NCI-H2171 treated with DMSO at 0.1 percent for 48 hours (cell line): ENCODE results near the gene UBE2M.
"Not testable (repeated sequence)": the region's sequence is repeated elsewhere in the genome, so short reads cannot be mapped to it uniquely, and the experiment has no call there.

Experiments used
- DNase-seq: peaks from one replicate; lab custom pipeline; 2025; lab: John Stamatoyannopoulos, UW

Gene UBE2M

DNA sequence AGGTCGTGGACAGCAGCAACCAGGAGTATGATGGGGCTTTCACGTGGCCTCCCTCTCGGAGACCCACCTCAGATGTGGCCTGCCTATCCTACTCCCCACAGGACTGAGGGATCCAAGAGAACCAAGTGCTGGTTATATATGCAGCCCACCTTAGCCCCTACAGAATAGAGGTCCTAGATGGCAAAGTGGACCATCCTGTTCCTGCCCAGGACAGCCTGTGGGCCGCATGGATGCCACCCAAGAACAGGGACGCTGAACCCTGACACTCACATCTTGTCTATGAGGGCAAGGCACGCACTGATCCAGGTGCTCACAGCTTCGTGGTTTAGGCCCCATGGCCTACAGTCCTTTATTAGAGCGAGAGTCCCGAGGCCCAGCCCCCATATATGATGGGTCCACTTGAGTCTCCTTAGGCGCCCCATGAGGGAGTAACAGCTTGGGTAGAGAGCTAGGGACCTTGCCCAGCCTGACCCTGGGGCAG, 45.2 kb downstream of the UBE2M start:
- DNase-seq: no peak

- DNase-seq: no peak
Observed at GRCh38 chr19:58511353-58512208, 46.8 kb downstream of the UBE2M start, which contains the start of gene SLC27A5. Gene SLC27A5, minus strand, starts transcription at chr19:58511992. Its CDS starts 37 bp downstream, at chr19:58511955.

DNA sequence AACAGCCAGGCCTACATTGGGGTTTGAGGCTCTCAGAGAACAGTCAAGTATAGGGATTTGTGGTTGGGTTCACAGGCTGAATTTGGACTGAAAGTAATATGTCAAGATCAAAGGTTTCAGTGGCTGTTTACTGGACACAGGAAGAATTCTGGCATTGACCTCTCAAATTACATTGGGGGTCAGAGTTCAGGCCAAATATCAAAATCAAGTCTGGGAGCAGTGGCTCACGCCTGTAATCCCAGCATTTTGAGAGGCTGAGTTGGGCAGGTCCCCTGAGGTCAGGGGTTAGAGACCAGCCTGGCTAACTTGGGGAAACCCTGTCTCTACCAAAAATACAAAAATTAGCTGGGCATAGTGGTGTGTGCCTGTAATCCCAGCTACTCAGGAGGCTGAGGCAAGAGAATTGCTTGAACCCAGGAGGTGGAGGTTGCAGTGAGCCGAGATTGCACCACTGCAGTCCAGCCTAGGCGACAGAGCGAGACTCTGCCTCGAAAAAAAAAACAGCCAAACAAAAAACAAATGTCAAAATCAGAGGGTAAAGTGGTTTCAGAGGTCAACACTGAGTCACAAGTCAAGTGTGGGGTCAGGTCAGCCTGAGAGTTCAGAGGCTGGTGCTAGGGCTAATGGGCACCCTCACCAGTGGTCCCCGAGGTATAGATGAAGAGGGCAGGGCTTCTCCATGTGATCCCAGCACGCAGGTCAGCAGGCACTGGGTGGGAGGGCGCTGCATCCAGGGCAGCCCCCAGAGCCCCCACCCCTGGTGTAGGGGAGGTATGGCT, 48.1 kb downstream of the UBE2M start:
- DNase-seq: no peak

DNA sequence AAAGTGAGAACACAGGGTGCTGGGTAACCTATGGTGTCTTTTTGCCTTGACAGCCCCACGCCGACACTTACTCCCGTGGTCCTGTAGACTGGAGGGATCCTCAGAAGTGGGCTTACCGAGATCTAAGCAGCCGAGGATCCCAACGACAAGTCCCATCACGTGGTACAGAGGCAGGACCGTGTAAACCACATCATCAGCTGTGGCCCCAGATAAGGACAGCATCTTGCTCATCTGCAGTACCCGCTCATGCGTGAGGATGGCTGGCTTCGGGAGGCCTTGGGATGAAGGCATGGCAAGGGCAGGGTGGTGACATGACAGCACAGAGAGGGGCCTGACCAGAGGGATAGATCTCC, 48.7 kb downstream of the UBE2M start:
- no peak for DNase-seq

DNA sequence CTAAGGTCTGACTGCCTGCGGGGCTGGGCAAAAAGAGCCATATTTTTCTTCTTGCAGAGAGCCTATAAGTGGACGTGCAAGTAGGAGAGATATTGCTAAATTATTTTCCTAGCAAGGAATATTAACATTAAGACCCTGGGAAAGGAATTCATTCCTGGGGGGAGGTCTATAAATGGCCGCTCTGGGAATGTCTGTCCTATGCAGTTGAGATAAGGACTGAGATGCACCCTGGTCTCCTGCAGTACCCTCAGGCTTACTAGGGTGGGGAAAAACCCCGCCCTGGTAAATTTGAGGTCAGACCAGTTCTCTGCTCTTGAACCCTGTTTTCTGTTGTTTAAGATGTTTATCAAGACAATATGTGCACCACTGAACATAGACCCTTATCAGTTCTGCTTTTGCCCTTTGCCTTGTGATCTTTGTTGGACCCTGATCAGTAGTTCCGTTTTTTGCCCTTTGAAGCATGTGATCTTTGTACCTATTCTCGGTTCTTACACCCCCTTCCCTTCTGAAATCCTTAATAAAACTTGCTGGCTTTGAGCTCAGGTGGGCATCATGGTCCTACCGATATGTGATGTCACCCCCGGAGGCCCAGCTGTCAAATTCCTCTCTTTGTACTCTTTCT, 50.7 kb downstream of the UBE2M start:
- not testable (repeated sequence) for DNase-seq
